Progenitor cell of endocrine pancreas (in vitro differentiated cells): Measurements from ENCODE around the gene SARS2. TPM values are rescaled to one million over a fixed set of nuclear protein-coding genes. Genes with fewer than 3 reads are reported as not detected.

Source experiments
- DNase-seq: peaks from one replicate; pipeline ENCODE4 v3.0.0; 2021; ENCODE audit warnings: low spot score; ENCODE audit not compliant: unreplicated experiment
- H3K27ac Mint-ChIP-seq: 2 replicates; pipeline ENCODE4 v1.8.0; 2021; ENCODE audit warnings: mild to moderate bottlenecking, moderate library complexity, mixed read lengths
- H3K27me3 Mint-ChIP-seq: 2 replicates; pipeline ENCODE4 v1.8.0; 2021; ENCODE audit warnings: mixed read lengths
- H3K36me3 Mint-ChIP-seq: 2 replicates; pipeline ENCODE4 v1.8.0; 2022; ENCODE audit warnings: mixed read lengths; ENCODE audit not compliant: insufficient read depth
- H3K4me1 Mint-ChIP-seq: 2 replicates; pipeline ENCODE4 v1.8.0; 2021; ENCODE audit warnings: low read depth, mixed read lengths
- H3K4me3 Mint-ChIP-seq: 2 replicates; pipeline ENCODE4 v1.8.0; 2021; ENCODE audit warnings: low read depth, mild to moderate bottlenecking, moderate library complexity, mixed read lengths
- H3K9me3 Mint-ChIP-seq: 2 replicates; pipeline ENCODE4 v1.8.0; 2021; ENCODE audit warnings: low read depth, mixed read lengths
- total RNA-seq: library from RNA; stranded (reverse); gene quantifications from 2 replicates; pipeline ENCODE4 v1.2.1, GENCODE V29; 2021
- TF ChIP-seq, protein P1 (sequence below): fragments of 200-600 bp; sonication (generic); IDR thresholded peaks from one replicate; pipeline ENCODE4 v1.5.0; 2021; ENCODE audit warnings: antibody characterized with exemption, mild to moderate bottlenecking; ENCODE audit not compliant: unreplicated experiment

SARS2 gene
- total RNA-seq, 1 donor from 2014 or later = 68.2 TPM

- H3K27ac Mint-ChIP-seq = no peak overlapping the region
- H3K27me3 Mint-ChIP-seq = no peaks in the 10 kb centered on the region
- DNase-seq = no peak
- H3K4me1 Mint-ChIP-seq = peaks cover 14% of the 10 kb centered on the region
- H3K4me3 Mint-ChIP-seq = peak overlapping the region; percentile 48
- TF ChIP-seq, protein P1, sequence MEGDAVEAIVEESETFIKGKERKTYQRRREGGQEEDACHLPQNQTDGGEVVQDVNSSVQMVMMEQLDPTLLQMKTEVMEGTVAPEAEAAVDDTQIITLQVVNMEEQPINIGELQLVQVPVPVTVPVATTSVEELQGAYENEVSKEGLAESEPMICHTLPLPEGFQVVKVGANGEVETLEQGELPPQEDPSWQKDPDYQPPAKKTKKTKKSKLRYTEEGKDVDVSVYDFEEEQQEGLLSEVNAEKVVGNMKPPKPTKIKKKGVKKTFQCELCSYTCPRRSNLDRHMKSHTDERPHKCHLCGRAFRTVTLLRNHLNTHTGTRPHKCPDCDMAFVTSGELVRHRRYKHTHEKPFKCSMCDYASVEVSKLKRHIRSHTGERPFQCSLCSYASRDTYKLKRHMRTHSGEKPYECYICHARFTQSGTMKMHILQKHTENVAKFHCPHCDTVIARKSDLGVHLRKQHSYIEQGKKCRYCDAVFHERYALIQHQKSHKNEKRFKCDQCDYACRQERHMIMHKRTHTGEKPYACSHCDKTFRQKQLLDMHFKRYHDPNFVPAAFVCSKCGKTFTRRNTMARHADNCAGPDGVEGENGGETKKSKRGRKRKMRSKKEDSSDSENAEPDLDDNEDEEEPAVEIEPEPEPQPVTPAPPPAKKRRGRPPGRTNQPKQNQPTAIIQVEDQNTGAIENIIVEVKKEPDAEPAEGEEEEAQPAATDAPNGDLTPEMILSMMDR = peak; percentile 26
- peaks cover 33% of the 10 kb centered on the region for H3K36me3 Mint-ChIP-seq
- H3K9me3 Mint-ChIP-seq = peaks cover 10% of the 10 kb centered on the region
Measured at GRCh38 chr19:38932425-38933179, 2.0 kb upstream of the SARS2 start.

- H3K9me3 Mint-ChIP-seq = peaks cover 10% of the 10 kb centered on the region
- H3K4me1 Mint-ChIP-seq = peaks cover 14% of the 10 kb centered on the region
- peak overlapping the region; percentile 99 for H3K4me3 Mint-ChIP-seq
- TF ChIP-seq, protein P1 = no peak
- peak overlapping the region; percentile 99 for H3K27ac Mint-ChIP-seq
- no peak for DNase-seq
- no peaks in the 10 kb centered on the region for H3K27me3 Mint-ChIP-seq
- peaks cover 33% of the 10 kb centered on the region for H3K36me3 Mint-ChIP-seq
Measured at GRCh38 chr19:38931521-38931793, 894 bp upstream of the SARS2 start.

- peaks cover 31% of the 10 kb centered on the region for H3K36me3 Mint-ChIP-seq
Measured at GRCh38 chr19:38930776-38931520, 385 bp upstream of the SARS2 start, which contains the start of gene MRPS12. Gene MRPS12, plus strand, starts transcription at chr19:38930944. Its CDS starts 351 bp downstream, at chr19:38931295.

GRCh38 chr19:38928391-38929001 lies 2.1 kb downstream of the SARS2 start:
- Mint-ChIP-seq H3K27me3 (no peaks in the 10 kb centered on the region), H3K4me3 (no peak overlapping the region), H3K9me3 (no peaks in the 10 kb centered on the region), H3K36me3 (peaks cover 15% of the 10 kb centered on the region), H3K4me1 (peaks cover 14% of the 10 kb centered on the region), H3K27ac (peak overlapping the region; percentile 59)
- DNase-seq = no peak
- TF ChIP-seq, protein P1 = no peak

More at GRCh38 chr19:38930776-38931520, 385 bp upstream of the SARS2 start, which contains the start of gene MRPS12:
- peak; percentile 94 for DNase-seq
- Mint-ChIP-seq H3K27me3 (no peaks in the 10 kb centered on the region), H3K4me3 (peak within 1 kb of the TSS; percentile 99), H3K27ac (peak within 1 kb of the TSS; percentile 99), H3K9me3 (peaks cover 10% of the 10 kb centered on the region), H3K4me1 (peaks cover 14% of the 10 kb centered on the region)
- TF ChIP-seq, protein P1 = no peak

GRCh38 chr19:38924388-38924787 lies 6.2 kb downstream of the SARS2 start:
- Mint-ChIP-seq H3K9me3 (no peaks in the 10 kb centered on the region), H3K4me3 (no peak overlapping the region), H3K27me3 (no peaks in the 10 kb centered on the region), H3K36me3 (peaks cover 14% of the 10 kb centered on the region), H3K4me1 (no peaks in the 10 kb centered on the region), H3K27ac (no peak overlapping the region)
- no peak for DNase-seq
- TF ChIP-seq, protein P1 = no peak
